GM21619 (cell line): ENCODE measurements around the gene FOXP1.

Source experiments
- ATAC-seq: cut with Tn5 transposase; IDR thresholded peaks from one replicate; pipeline ENCODE4 v1.9.1; 2021; ENCODE audit not compliant: unreplicated experiment

The FOXP1 gene

GRCh38 chr3:71092665-71093064 lies 490.9 kb downstream of the FOXP1 start:
- ATAC-seq: no peak

DNA sequence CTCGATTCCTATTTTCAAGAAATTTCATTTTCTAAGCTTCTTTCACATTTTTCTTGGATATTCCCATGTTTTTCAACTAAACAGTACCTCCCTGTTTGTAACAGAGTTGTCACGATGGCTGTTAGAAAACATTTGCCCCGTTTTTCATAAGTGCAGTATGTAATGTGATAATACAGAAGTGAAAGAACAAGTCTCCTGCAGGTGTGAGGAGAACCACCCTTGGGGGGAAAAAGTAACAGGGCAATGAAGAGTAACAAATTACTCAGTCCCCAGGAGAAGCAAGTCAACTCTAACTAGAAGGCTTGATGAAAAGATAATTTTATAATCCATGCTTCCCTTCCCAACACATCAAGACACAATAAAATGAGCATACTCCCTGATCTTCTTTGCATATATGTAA lies 493.3 kb downstream of the FOXP1 start:
- no peak for ATAC-seq

DNA sequence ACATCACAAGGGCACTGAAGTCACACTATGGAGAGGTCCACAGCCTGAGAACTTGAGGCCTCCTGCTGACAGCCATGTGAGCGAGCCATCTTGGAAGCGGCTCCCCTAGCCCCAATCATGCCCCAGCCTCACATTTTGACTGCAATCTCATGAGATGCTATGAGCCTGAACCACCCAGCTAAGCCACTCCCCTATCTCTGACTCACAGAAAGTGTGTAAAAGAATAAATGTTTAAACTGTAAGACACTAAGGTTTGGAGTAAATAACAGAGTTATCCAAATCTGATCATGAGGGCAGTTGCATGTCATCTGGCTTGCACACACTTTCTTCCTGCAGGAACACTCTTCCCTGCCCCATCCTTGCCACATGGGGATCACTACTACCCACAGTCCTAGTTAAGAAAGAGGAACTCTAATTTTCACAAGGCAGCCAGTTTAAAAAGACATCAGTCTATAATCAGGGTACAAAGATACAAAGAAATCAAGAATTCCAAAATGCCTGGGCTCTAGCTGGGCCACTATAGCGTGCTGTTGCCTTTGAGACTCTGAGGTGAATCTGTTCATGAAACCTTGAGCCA lies 494.2 kb downstream of the FOXP1 start:
- no peak for ATAC-seq

DNA sequence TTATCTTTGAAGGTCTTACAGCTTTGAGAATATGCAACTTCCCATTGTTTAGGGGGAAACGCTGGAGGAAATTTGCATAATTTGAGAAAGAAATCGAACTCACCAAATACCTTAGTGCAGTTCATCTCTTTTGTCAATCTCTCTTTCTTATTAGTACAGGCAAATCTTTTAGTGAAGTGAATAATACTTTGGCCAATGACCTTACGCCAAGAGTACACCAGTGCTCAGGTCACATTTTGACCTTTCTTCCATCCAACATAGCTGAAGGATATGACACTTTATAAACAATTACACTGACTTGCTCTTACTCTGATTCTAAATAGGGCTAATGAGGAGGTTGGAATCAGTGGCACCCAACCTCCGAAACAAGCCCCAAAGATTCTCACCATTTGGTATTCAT lies 494.8 kb downstream of the FOXP1 start:
- ATAC-seq: no peak

GRCh38 chr3:71088019-71088708 lies 495.4 kb downstream of the FOXP1 start:
- ATAC-seq: no peak

- ATAC-seq: peak; percentile 91
Observed at GRCh38 chr3:71087143-71088018, 496.1 kb downstream of the FOXP1 start.

GRCh38 chr3:71086777-71087142 lies 496.8 kb downstream of the FOXP1 start:
- no peak for ATAC-seq

DNA sequence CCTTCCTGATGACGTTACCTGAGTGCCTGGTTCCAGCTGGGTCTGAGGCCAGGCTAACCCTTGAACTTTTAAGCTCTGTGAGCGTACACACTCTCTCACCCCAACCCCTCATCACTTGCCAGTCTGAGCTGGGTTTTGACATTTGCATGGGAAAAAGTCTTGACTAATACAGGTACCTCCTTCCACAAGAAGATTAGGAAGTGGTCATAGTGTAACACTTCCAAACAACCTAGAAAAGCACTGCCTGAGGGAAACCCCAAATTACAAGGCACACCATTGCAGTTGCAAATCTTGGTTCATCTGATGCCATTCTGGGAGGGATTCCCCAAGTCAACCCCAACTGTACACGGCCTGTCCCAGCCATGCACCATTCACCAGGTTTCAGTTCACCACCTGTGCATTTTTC lies 499.8 kb downstream of the FOXP1 start:
- ATAC-seq: no peak

DNA sequence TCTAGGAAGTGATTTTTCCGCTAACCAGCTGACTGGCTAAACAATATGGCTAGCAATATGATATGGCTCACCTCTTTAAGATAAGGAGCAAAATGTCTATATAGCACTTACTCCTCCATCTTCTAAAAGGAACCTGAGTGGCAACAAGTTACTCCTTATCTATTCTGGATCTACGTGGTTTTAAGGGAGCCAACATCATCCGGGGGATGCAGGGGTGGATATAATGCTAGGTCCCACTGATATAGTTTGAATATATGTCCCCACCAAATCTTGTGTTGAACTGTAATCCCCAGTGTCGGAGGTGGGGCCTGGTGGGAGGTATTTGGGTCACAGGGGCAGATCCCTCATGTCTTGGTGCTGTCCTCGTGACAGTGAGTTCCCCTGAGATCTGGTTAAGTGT lies 500.7 kb downstream of the FOXP1 start:
- no peak for ATAC-seq

- no peak for ATAC-seq
Observed at GRCh38 chr3:71080517-71081083, 502.9 kb downstream of the FOXP1 start.

DNA sequence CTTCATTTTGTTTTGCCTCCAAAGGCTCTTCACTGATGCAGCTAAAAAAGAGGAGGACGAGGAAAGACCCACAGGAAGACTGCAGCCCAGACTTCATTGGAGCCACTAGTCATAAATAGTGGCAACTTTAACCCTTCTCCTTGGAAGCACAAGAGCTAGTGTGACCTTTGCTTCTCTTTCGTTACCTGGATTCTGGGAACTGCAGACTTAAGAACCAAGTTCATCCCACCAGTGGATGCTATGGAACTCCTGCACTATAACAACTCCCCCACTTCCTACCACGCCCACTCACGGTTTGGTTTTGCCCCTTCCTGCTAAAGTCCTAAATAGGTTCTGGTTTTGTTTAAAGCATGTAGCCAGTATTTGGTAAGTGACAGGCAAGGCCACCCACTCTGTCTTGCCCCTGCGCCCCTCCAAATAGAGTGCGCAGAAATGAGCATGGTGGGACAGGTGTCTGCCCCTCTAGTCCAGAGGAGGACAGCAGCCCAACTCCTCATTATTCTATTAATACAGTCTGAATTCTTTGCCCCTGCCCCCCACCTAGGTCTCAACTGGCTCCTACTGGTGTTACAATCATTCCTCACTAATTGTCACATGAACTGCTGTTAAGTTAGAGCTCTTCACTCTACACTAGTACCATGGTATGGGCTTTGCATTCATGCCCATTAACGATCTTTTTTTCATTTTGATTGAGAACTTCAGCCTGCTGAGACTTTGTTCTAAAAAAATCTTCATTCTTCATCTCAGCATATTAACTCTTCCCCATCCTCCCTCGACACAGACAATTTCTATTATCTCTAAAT lies 504.6 kb downstream of the FOXP1 start:
- ATAC-seq: no peak

GRCh38 chr3:71078199-71078598 lies 505.3 kb downstream of the FOXP1 start:
- no peak for ATAC-seq

GRCh38 chr3:71077070-71077469 lies 506.5 kb downstream of the FOXP1 start:
- ATAC-seq: no peak

- no peak for ATAC-seq
Observed at GRCh38 chr3:71076361-71077002, 507.0 kb downstream of the FOXP1 start.

- no peak for ATAC-seq
Observed at GRCh38 chr3:71075494-71075893, 508.0 kb downstream of the FOXP1 start.

- no peak for ATAC-seq
Observed at GRCh38 chr3:71074423-71074822, 509.1 kb downstream of the FOXP1 start.

DNA sequence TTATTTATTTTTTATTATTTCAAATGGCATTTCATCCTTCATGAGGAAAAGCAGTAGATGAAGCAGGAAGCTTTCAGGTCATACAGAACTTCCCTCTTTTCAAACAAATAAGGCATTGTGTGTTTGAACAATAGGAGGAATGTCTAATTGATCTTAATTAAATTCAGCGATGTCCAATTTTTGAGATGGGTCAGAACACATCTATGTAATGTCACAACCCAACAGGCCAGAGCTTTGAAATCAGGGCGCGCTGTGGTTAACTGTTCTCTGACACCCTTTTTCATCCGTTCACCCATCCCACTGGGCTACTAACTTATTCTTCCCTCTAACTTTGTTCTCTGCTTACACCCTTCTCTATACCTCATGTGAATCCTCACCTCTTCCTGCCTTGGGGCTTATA lies 510.5 kb downstream of the FOXP1 start:
- no peak for ATAC-seq

DNA sequence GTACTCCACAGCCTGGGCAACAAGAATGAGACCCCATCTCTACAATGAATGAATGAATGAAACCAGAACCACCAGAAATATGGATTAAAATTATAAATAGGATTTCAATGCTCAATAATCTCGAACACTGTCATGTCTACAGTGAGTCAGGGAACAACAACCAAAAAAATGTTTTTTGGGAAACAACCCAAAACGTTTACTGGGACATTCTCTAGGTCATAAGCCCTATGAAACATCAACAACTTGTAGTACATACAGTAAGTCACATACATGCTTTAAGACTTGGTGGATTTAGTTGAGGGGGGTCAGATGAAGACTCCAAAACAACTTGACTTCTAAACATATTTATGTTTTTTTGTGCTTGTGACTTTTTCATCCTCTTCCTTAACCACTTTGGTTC lies 511.2 kb downstream of the FOXP1 start:
- ATAC-seq: no peak

- no peak for ATAC-seq
Observed at GRCh38 chr3:71070497-71071463, 512.7 kb downstream of the FOXP1 start.
